GM20000 (cell line): ENCODE measurements around the gene TUBGCP6.

Source experiments
- DNase-seq: peaks from one replicate; pipeline ENCODE4 v3.0.0; 2012; ENCODE audit warnings: low spot score
- CTCF ChIP-seq: IDR thresholded peaks from 2 replicates; pipeline ENCODE4 v1.5.1; 2012; ENCODE audit warnings: mild to moderate bottlenecking, control low read depth; ENCODE audit errors: extremely low read depth, missing control alignments

The TUBGCP6 gene

GRCh38 chr22:50252082-50253045, 7.5 kb upstream of the TUBGCP6 start:
- peak; percentile 58 for TF ChIP-seq CTCF
- DNase-seq: peak; percentile 81

- no peak for TF ChIP-seq CTCF
- no peak for DNase-seq
These were observed 6.8 kb upstream of the TUBGCP6 start for GRCh38 chr22:50251477-50252081.

GRCh38 chr22:50250555-50251476, 6.0 kb upstream of the TUBGCP6 start, which contains the start of gene HDAC10:
Gene HDAC10, minus strand, starts transcription at chr22:50251265. Its CDS starts 233 bp downstream, at chr22:50251032.
- peak; percentile 96 for DNase-seq
- TF ChIP-seq CTCF: no peak

- TF ChIP-seq CTCF: no peak
- no peak for DNase-seq
These were observed 5.4 kb upstream of the TUBGCP6 start for GRCh38 chr22:50250249-50250554.

- no peak for TF ChIP-seq CTCF
- no peak for DNase-seq
These were observed 4.8 kb upstream of the TUBGCP6 start for GRCh38 chr22:50249341-50250248.

GRCh38 chr22:50248196-50249081, 3.6 kb upstream of the TUBGCP6 start:
- DNase-seq: no peak
- TF ChIP-seq CTCF: no peak
